MM.1S (cell line): ENCODE data around the gene SLCO3A1.
"Not testable (repeated sequence)": the region's sequence is repeated elsewhere in the genome, so short reads cannot be mapped to it uniquely, and the experiment has no call there.

Source experiments
- CTCF ChIP-seq: fragments of 300-600 bp; sonication (generic); IDR thresholded peaks from 2 replicates; pipeline ENCODE4 v1.5.1; 2016; ENCODE audit warnings: antibody characterized with exemption, low read length, mixed read lengths
- EZH2 ChIP-seq: fragments of 300-600 bp; sonication (generic); optimal IDR thresholded peaks from 2 replicates; pipeline ENCODE3; 2017; ENCODE audit warnings: low read depth, mild to moderate bottlenecking, antibody characterized with exemption, low read length, mixed read lengths

- not testable (repeated sequence) for TF ChIP-seq CTCF, EZH2
These were observed 354.1 kb downstream of the SLCO3A1 start for GRCh38 chr15:92207601-92208000.
